ENCODE results near the gene ACBD4.

ACBD4 gene

DNA sequence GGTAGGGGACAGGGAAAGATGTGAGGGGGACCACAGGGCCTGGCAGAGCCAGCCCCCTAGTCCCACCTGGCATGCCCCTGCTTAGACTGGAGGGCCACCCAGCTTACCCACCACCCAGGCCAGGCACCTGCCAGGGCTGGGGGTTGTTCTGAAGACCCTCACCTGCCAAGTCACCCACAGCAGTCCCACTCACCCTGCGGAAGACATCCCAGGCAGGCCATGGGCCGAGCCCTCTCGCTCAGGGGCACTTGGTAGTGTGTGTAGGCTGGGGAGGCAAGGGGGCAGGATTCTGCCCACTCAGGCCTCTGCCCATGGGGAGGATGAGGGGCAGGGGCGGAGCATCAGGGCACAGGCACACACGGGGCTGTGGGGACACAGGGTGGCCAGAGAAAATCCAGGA lies 7.2 kb upstream of the ACBD4 start:
- Histone ChIP-seq H3K23ac (ENCODE audit: low read depth, low read length, poor library complexity) (peak overlapping the region; percentile 92), H4K8ac (ENCODE audit: low read depth, low read length) (peak overlapping the region; percentile 31), H2AFZ (ENCODE audit: low read length) (no peak overlapping the region), H3K79me1 (ENCODE audit: low read depth, low read length) (peaks cover 1% of the 10 kb centered on the region), H2BK5ac (ENCODE audit: low read length) (peak overlapping the region; percentile 97), H3K4me2 (ENCODE audit: insufficient read depth, low read length, poor library complexity, severe bottlenecking) (peak overlapping the region; percentile 23), H2BK120ac (ENCODE audit: low read depth, low read length) (peak overlapping the region; percentile 52), H3K4me1 (ENCODE audit: control insufficient read depth in 2 of 2, insufficient read depth in 1 of 2, low read depth in 1 of 2, low read length in 2 of 2) (peaks cover 29 to 38% of the 10 kb centered on the region in 2 donors), H2BK15ac (ENCODE audit: low read length) (peak overlapping the region; percentile 32), H2AK5ac (ENCODE audit: low read depth, low read length) (peak overlapping the region; percentile 93), H3K9ac (ENCODE audit: low read depth, low read length, poor library complexity) (peak overlapping the region; percentile 9), H4K91ac (ENCODE audit: low read depth, low read length, poor library complexity) (no peak overlapping the region), H3K27ac (replicated peaks; ENCODE audit: low read length) (peak overlapping the region; percentile 62), H3K9me3 (replicated peaks in 1 of 2; ENCODE audit: control insufficient read depth in 2 of 2, insufficient read depth in 1 of 2, low read depth in 1 of 2, low read length in 2 of 2) (no peaks in the 10 kb centered on the region), H2BK12ac (ENCODE audit: low read length) (peak overlapping the region; percentile 88), H3K18ac (ENCODE audit: low read length) (peak overlapping the region; percentile 92), H3K36me3 (replicated peaks in 1 of 2; ENCODE audit: control insufficient read depth in 2 of 2, insufficient read depth in 2 of 2, low read length in 2 of 2) (no peaks in the 10 kb centered on the region), H3K27me3 (ENCODE audit: control insufficient read depth in 3 of 3, insufficient read depth in 3 of 3, low read depth in 1 of 3, low read length in 3 of 3) (no peaks in the 10 kb centered on the region), H3K4ac (ENCODE audit: low read length) (peak overlapping the region; percentile 79), H3K4me3 (ENCODE audit: low read length in 2 of 2) (peak overlapping the region in 1 of 2 donors; percentile 12), H3K14ac (ENCODE audit: low read length) (peak overlapping the region; percentile 47)
- DNase-seq (ENCODE audit: low spot score), result no peak
- no CpG with 5 or more reads among the region's 5 CpGs for WGBS, 2 donors (ENCODE audit: extremely low coverage in 2 of 2, insufficient read length in 2 of 2, insufficient replicate concordance in 1 of 2)

DNA sequence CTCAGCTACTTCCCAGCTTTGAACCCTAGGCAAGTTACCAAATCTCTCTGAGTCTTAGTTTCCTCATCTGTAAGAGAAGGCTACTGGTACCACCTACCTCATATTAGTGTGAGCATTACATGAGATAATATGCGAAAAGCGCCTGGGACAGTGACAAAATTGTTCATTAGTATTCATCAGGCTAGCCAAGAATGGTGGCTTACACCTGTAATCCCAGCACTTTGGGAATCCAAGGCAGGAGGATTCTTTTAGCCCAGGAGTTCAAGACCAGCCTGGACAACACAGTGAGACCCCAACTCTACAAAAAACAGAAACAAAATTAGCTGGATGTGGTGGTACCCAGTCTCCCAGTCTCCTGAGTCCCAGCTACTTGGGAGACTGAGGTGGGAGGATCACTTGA lies 6.5 kb upstream of the ACBD4 start:
- H3K18ac ChIP-seq (ENCODE audit: low read length), result no peak overlapping the region
- H3K4me3 ChIP-seq (ENCODE audit: low read length in 2 of 2), result no peak overlapping the region
- H3K27ac ChIP-seq (replicated peaks; ENCODE audit: low read length), result no peak overlapping the region
- no peak overlapping the region for H2AFZ ChIP-seq (ENCODE audit: low read length)
- H3K4me2 ChIP-seq (ENCODE audit: insufficient read depth, low read length, poor library complexity, severe bottlenecking), result no peak overlapping the region
- peaks cover 1% of the 10 kb centered on the region for H3K79me1 ChIP-seq (ENCODE audit: low read depth, low read length)
- no peak overlapping the region for H2BK5ac ChIP-seq (ENCODE audit: low read length)
- H3K36me3 ChIP-seq (replicated peaks in 1 of 2; ENCODE audit: control insufficient read depth in 2 of 2, insufficient read depth in 2 of 2, low read length in 2 of 2), result no peaks in the 10 kb centered on the region
- H2BK12ac ChIP-seq (ENCODE audit: low read length), result no peak overlapping the region
- no CpG with 5 or more reads among the region's 2 CpGs for WGBS, 2 donors (ENCODE audit: extremely low coverage in 2 of 2, insufficient read length in 2 of 2, insufficient replicate concordance in 1 of 2)
- H3K23ac ChIP-seq (ENCODE audit: low read depth, low read length, poor library complexity), result no peak overlapping the region
- no peak overlapping the region for H4K91ac ChIP-seq (ENCODE audit: low read depth, low read length, poor library complexity)
- no peak overlapping the region for H2BK15ac ChIP-seq (ENCODE audit: low read length)
- H2AK5ac ChIP-seq (ENCODE audit: low read depth, low read length), result peak overlapping the region; percentile 93
- no peaks in the 10 kb centered on the region for H3K27me3 ChIP-seq (ENCODE audit: control insufficient read depth in 3 of 3, insufficient read depth in 3 of 3, low read depth in 1 of 3, low read length in 3 of 3)
- no peak for DNase-seq (ENCODE audit: low spot score)
- peaks cover 25 to 38% of the 10 kb centered on the region in 2 donors for H3K4me1 ChIP-seq (ENCODE audit: control insufficient read depth in 2 of 2, insufficient read depth in 1 of 2, low read depth in 1 of 2, low read length in 2 of 2)
- H3K9me3 ChIP-seq (replicated peaks in 1 of 2; ENCODE audit: control insufficient read depth in 2 of 2, insufficient read depth in 1 of 2, low read depth in 1 of 2, low read length in 2 of 2), result no peaks in the 10 kb centered on the region
- no peak overlapping the region for H3K14ac ChIP-seq (ENCODE audit: low read length)
- no peak overlapping the region for H2BK120ac ChIP-seq (ENCODE audit: low read depth, low read length)
- no peak overlapping the region for H3K4ac ChIP-seq (ENCODE audit: low read length)
- no peak overlapping the region for H4K8ac ChIP-seq (ENCODE audit: low read depth, low read length)
- H3K9ac ChIP-seq (ENCODE audit: low read depth, low read length, poor library complexity), result no peak overlapping the region

DNA sequence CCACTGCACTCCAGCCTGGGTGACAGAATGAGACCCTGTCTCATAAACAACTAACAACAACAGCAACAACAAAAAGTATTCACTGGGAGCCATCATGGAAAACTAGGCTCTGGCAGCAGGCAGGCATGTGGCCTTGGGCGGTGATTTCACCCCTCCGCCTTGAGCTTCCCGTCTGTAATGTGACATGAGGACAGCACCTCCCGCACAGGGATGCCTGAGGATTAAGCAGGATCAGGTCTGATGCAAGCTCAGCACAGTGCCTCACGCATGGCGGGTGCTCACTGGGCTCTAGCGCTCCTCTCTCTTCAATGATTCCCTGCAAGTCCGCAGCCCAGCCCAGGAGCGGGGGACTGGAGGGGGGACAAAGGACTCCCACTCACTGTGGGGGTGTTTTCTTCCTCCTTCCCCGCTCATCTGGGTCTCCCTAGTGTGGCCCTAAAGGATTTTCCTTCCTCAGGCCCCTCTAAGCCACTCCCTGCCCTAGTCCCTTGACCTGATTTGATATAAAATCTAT lies 6.0 kb upstream of the ACBD4 start:
- Histone ChIP-seq H3K23ac (ENCODE audit: low read depth, low read length, poor library complexity) (no peak overlapping the region), H2BK15ac (ENCODE audit: low read length) (no peak overlapping the region), H2BK12ac (ENCODE audit: low read length) (no peak overlapping the region), H4K91ac (ENCODE audit: low read depth, low read length, poor library complexity) (no peak overlapping the region), H2BK5ac (ENCODE audit: low read length) (peak overlapping the region; percentile 8), H3K79me1 (ENCODE audit: low read depth, low read length) (peaks cover 1% of the 10 kb centered on the region), H3K9me3 (replicated peaks in 1 of 2; ENCODE audit: control insufficient read depth in 2 of 2, insufficient read depth in 1 of 2, low read depth in 1 of 2, low read length in 2 of 2) (no peaks in the 10 kb centered on the region), H3K4me2 (ENCODE audit: insufficient read depth, low read length, poor library complexity, severe bottlenecking) (no peak overlapping the region), H2BK120ac (ENCODE audit: low read depth, low read length) (no peak overlapping the region), H2AK5ac (ENCODE audit: low read depth, low read length) (peak overlapping the region; percentile 30), H3K18ac (ENCODE audit: low read length) (peak overlapping the region; percentile 24), H3K4me3 (ENCODE audit: low read length in 2 of 2) (no peak overlapping the region), H3K9ac (ENCODE audit: low read depth, low read length, poor library complexity) (peak overlapping the region; percentile 7), H2AFZ (ENCODE audit: low read length) (no peak overlapping the region), H3K14ac (ENCODE audit: low read length) (no peak overlapping the region), H3K27me3 (ENCODE audit: control insufficient read depth in 3 of 3, insufficient read depth in 3 of 3, low read depth in 1 of 3, low read length in 3 of 3) (no peaks in the 10 kb centered on the region), H3K36me3 (replicated peaks in 1 of 2; ENCODE audit: control insufficient read depth in 2 of 2, insufficient read depth in 2 of 2, low read length in 2 of 2) (no peaks in the 10 kb centered on the region), H3K4ac (ENCODE audit: low read length) (no peak overlapping the region), H4K8ac (ENCODE audit: low read depth, low read length) (no peak overlapping the region), H3K4me1 (ENCODE audit: control insufficient read depth in 2 of 2, insufficient read depth in 1 of 2, low read depth in 1 of 2, low read length in 2 of 2) (peaks cover 21 to 37% of the 10 kb centered on the region in 2 donors), H3K27ac (replicated peaks; ENCODE audit: low read length) (no peak overlapping the region)
- no CpG with 5 or more reads among the region's 10 CpGs for WGBS, 2 donors (ENCODE audit: extremely low coverage in 2 of 2, insufficient read length in 2 of 2, insufficient replicate concordance in 1 of 2)
- no peak for DNase-seq (ENCODE audit: low spot score)

DNA sequence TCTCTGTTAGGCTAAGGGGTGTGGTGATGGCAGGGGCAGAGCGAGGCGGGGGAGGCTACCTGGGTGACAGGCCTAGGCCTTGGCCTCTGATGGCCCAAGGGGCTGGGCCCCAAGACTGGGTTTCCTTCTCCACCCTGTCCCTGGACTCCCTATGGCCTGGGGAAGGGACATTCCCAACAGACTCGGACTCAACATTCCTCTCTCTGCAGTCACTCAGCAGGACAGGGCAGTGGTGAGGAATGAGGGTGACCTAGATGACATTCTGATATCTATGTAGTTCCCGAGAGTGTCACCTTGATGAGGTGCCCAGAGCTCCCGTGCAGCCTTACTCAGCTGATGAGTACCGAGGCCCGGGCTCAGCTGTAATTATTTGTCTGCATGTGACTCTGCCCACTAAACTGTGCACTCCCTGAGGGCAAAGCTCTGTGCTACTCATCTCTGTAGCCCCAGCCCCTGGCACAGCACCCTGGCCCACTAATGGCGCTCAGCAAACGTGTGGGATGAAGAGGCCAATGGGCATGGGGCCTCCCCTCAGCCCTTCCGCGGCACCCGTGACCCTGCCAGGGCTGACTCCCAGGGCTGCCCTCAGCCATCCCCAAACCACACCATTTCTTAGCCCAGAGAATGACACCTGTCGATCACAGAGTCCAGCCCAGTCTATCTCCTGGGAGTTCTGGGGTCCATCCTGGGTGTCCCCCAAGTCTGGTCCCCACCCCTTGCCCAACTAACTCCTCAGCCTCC lies 5.4 kb upstream of the ACBD4 start:
- H3K14ac ChIP-seq (ENCODE audit: low read length), result no peak overlapping the region
- peak overlapping the region in 1 of 2 donors; percentile 45 for H3K4me3 ChIP-seq (ENCODE audit: low read length in 2 of 2)
- no peaks in the 10 kb centered on the region for H3K9me3 ChIP-seq (replicated peaks in 1 of 2; ENCODE audit: control insufficient read depth in 2 of 2, insufficient read depth in 1 of 2, low read depth in 1 of 2, low read length in 2 of 2)
- H2BK15ac ChIP-seq (ENCODE audit: low read length), result peak overlapping the region; percentile 28
- H3K4ac ChIP-seq (ENCODE audit: low read length), result no peak overlapping the region
- H2AK5ac ChIP-seq (ENCODE audit: low read depth, low read length), result peak overlapping the region; percentile 30
- H2AFZ ChIP-seq (ENCODE audit: low read length), result no peak overlapping the region
- H2BK120ac ChIP-seq (ENCODE audit: low read depth, low read length), result no peak overlapping the region
- H3K9ac ChIP-seq (ENCODE audit: low read depth, low read length, poor library complexity), result no peak overlapping the region
- no peak overlapping the region for H4K8ac ChIP-seq (ENCODE audit: low read depth, low read length)
- H3K23ac ChIP-seq (ENCODE audit: low read depth, low read length, poor library complexity), result no peak overlapping the region
- H2BK5ac ChIP-seq (ENCODE audit: low read length), result no peak overlapping the region
- no peak overlapping the region for H3K27ac ChIP-seq (replicated peaks; ENCODE audit: low read length)
- H3K4me1 ChIP-seq (ENCODE audit: control insufficient read depth in 2 of 2, insufficient read depth in 1 of 2, low read depth in 1 of 2, low read length in 2 of 2), result peaks cover 18 to 37% of the 10 kb centered on the region in 2 donors
- peaks cover 1% of the 10 kb centered on the region for H3K79me1 ChIP-seq (ENCODE audit: low read depth, low read length)
- WGBS, 2 donors (ENCODE audit: extremely low coverage in 2 of 2, insufficient read length in 2 of 2, insufficient replicate concordance in 1 of 2), result no CpG with 5 or more reads among the region's 13 CpGs
- H3K4me2 ChIP-seq (ENCODE audit: insufficient read depth, low read length, poor library complexity, severe bottlenecking), result no peak overlapping the region
- H2BK12ac ChIP-seq (ENCODE audit: low read length), result no peak overlapping the region
- no peak overlapping the region for H4K91ac ChIP-seq (ENCODE audit: low read depth, low read length, poor library complexity)
- no peaks in the 10 kb centered on the region for H3K27me3 ChIP-seq (ENCODE audit: control insufficient read depth in 3 of 3, insufficient read depth in 3 of 3, low read depth in 1 of 3, low read length in 3 of 3)
- no peak for DNase-seq (ENCODE audit: low spot score)
- peak overlapping the region; percentile 21 for H3K18ac ChIP-seq (ENCODE audit: low read length)
- H3K36me3 ChIP-seq (replicated peaks in 1 of 2; ENCODE audit: control insufficient read depth in 2 of 2, insufficient read depth in 2 of 2, low read length in 2 of 2), result no peaks in the 10 kb centered on the region
